ENCODE data around the gene LFNG. TPM values are rescaled to one million over a fixed set of nuclear protein-coding genes. Genes with fewer than 3 reads are reported as not detected.

The LFNG gene
- total RNA-seq, 1 experiment from 2014 or later = 2.4 TPM

DNA sequence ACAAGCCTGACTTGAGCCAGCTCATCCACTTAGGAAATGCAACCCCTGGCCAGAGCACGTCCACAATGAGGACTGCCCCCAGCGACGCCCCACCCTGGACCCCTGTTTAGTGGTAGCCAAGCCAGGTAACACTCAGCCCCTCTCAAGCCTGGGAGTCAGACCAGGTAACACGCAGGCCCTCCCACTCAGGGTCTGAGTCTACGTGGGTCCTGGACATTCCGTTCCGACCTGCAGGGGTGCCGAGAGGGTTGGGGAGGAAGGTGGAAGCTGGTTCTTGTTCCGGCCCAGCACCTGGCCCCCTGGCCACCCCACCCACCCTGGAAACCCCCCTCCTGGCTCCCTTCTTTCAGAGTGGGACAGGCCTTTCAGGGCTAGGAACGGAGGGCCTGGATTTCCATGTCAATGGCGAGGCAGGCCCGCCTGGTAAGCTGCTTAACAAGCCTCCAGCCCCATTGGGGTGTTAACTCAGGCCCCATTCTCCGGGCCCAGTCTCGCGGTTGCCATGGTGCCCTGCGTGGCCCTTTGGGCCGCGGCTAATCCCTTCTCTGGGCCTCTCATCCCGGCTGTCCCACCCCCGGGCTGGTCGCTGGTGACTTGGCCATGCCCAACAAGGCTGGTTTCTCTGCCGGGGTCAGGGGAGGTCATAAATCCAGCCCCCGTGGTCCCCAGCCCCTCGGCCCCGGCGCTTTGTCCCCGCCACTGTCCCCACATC, 19.7 kb upstream of the LFNG start:
- no peak for DNase-seq (ENCODE audit: unreplicated experiment)
- Mint-ChIP-seq H3K9me3 (ENCODE audit: unreplicated experiment) (no peaks in the 10 kb centered on the region), H3K36me3 (ENCODE audit: insufficient read depth, unreplicated experiment) (no peaks in the 10 kb centered on the region), H3K4me1 (ENCODE audit: insufficient read depth, unreplicated experiment) (no peaks in the 10 kb centered on the region), H3K27me3 (ENCODE audit: insufficient read depth, unreplicated experiment) (no peaks in the 10 kb centered on the region), H3K27ac (ENCODE audit: low read depth, unreplicated experiment) (no peak overlapping the region), H3K4me3 (ENCODE audit: unreplicated experiment) (no peak overlapping the region)
- no TSS peak for BruUV-seq (replicated peaks)
- CTCF ChIA-PET = interaction anchor here (1.1 kb wide), 1 partner anchor 46 kb away, joined by 3 read pairs; no protein-coding TSS in a partner anchor
- POLR2A ChIA-PET = no interaction called here
- intact Hi-C loops (cut with micrococcal nuclease) = no loop called here
- TF ChIP-seq, protein P1, sequence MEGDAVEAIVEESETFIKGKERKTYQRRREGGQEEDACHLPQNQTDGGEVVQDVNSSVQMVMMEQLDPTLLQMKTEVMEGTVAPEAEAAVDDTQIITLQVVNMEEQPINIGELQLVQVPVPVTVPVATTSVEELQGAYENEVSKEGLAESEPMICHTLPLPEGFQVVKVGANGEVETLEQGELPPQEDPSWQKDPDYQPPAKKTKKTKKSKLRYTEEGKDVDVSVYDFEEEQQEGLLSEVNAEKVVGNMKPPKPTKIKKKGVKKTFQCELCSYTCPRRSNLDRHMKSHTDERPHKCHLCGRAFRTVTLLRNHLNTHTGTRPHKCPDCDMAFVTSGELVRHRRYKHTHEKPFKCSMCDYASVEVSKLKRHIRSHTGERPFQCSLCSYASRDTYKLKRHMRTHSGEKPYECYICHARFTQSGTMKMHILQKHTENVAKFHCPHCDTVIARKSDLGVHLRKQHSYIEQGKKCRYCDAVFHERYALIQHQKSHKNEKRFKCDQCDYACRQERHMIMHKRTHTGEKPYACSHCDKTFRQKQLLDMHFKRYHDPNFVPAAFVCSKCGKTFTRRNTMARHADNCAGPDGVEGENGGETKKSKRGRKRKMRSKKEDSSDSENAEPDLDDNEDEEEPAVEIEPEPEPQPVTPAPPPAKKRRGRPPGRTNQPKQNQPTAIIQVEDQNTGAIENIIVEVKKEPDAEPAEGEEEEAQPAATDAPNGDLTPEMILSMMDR (IDR thresholded peaks at IDR 0.05; ENCODE audit: unreplicated experiment) = no peak

DNA sequence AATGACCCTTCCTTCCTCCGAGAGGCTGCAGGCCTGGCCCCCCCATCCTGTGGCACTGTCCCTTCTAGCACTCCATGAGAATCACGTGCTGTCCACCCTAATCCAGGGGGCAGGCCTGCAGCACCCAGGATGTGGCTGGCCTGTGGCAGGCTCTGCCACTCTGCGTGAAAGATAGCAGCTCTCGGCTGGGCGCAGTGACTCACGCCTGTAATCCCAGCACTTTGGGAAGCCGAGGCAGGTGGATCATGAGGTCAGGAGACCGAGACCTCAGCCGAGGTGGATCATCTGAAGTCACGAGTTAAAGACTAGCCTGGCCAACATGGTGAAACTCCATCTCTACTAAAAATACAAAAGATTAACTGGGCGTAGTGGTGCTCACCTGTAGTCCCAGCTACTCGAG, 18.9 kb upstream of the LFNG start:
- H3K36me3 Mint-ChIP-seq (ENCODE audit: insufficient read depth, unreplicated experiment) = no peaks in the 10 kb centered on the region
- no peaks in the 10 kb centered on the region for H3K9me3 Mint-ChIP-seq (ENCODE audit: unreplicated experiment)
- intact Hi-C loops (cut with micrococcal nuclease) = no loop called here
- no peak for DNase-seq (ENCODE audit: unreplicated experiment)
- H3K27me3 Mint-ChIP-seq (ENCODE audit: insufficient read depth, unreplicated experiment) = no peaks in the 10 kb centered on the region
- TF ChIP-seq, protein P1 (IDR thresholded peaks at IDR 0.05; ENCODE audit: unreplicated experiment) = no peak
- CTCF ChIA-PET = interaction anchor here (0.6 kb wide), 1 partner anchor 891 kb away, joined by 3 read pairs; no protein-coding TSS in a partner anchor
- no peak overlapping the region for H3K27ac Mint-ChIP-seq (ENCODE audit: low read depth, unreplicated experiment)
- no TSS peak for BruUV-seq (replicated peaks)
- no peaks in the 10 kb centered on the region for H3K4me1 Mint-ChIP-seq (ENCODE audit: insufficient read depth, unreplicated experiment)
- no peak overlapping the region for H3K4me3 Mint-ChIP-seq (ENCODE audit: unreplicated experiment)
- POLR2A ChIA-PET = no interaction called here

DNA sequence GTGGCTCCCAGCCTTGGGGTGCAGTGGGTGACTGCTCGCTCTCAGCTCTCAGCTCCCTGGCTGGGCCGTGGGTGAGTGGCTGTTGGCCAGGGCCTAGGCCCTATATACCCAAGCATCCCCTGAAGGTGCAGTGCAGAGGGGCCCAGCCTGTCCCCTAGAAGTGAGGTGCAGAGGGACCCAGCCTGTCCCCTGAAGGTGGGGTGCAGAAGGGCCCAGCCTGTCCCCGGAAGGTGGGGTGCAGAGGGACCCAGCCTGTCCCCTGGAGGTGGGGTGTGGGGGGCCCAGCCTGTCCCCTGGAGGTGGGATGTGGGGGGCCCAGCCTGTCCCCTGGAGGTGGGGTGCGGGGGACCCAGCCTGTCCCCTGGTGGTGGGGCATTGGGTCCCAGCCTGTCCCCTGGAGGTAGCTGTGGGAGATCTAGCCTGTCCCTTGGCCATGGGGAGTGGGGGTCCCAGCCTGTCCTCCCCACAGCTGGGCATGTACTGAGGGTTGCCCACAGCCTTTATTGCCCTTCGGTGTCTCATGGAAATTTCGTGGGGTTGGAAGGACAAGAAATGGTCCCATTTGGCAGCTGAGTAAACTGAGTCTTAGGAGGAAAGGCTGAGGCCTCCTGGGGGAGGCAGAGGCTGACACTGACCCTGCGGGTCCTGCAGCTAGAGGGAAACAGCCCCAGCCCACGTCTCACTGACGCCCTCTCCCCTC, 17.5 kb upstream of the LFNG start:
- H3K4me3 Mint-ChIP-seq (ENCODE audit: unreplicated experiment) = no peak overlapping the region
- ChIA-PET POLR2A (interaction anchor here (0.7 kb wide), 2 partner anchors 21 to 1581 kb away, joined by 3 read pairs; no protein-coding TSS in a partner anchor), CTCF (no interaction called here)
- H3K27me3 Mint-ChIP-seq (ENCODE audit: insufficient read depth, unreplicated experiment) = no peaks in the 10 kb centered on the region
- TF ChIP-seq, protein P1 (IDR thresholded peaks at IDR 0.05; ENCODE audit: unreplicated experiment) = no peak
- no peaks in the 10 kb centered on the region for H3K36me3 Mint-ChIP-seq (ENCODE audit: insufficient read depth, unreplicated experiment)
- no peaks in the 10 kb centered on the region for H3K9me3 Mint-ChIP-seq (ENCODE audit: unreplicated experiment)
- H3K27ac Mint-ChIP-seq (ENCODE audit: low read depth, unreplicated experiment) = no peak overlapping the region
- intact Hi-C loops (cut with micrococcal nuclease) = no loop called here
- H3K4me1 Mint-ChIP-seq (ENCODE audit: insufficient read depth, unreplicated experiment) = no peaks in the 10 kb centered on the region
- DNase-seq (ENCODE audit: unreplicated experiment) = no peak
- no TSS peak for BruUV-seq (replicated peaks)

DNA sequence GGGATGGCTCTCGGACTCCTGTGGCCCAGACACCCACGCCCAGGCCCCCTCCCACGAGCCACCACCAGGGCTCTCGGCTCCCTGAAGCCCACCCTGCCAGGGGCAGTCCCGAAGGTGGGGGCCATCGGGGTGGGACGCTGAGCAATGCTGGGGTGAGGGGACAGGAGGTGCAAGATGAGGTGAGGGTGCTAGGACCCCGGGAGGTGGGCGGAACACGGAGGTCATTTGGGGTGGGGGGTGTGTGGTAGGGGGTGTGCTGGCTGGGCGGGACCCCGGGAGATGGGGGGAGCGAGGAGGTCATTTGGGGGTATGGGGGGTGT, 17.0 kb upstream of the LFNG start:
- TF ChIP-seq, protein P1 (IDR thresholded peaks at IDR 0.05; ENCODE audit: unreplicated experiment) = no peak
- Mint-ChIP-seq H3K4me3 (ENCODE audit: unreplicated experiment) (no peak overlapping the region), H3K4me1 (ENCODE audit: insufficient read depth, unreplicated experiment) (no peaks in the 10 kb centered on the region), H3K27me3 (ENCODE audit: insufficient read depth, unreplicated experiment) (no peaks in the 10 kb centered on the region), H3K36me3 (ENCODE audit: insufficient read depth, unreplicated experiment) (no peaks in the 10 kb centered on the region), H3K9me3 (ENCODE audit: unreplicated experiment) (no peaks in the 10 kb centered on the region), H3K27ac (ENCODE audit: low read depth, unreplicated experiment) (no peak overlapping the region)
- intact Hi-C loops (cut with micrococcal nuclease) = no loop called here
- CTCF ChIA-PET = no interaction called here
- POLR2A ChIA-PET = interaction anchor here (0.5 to 0.7 kb wide), 2 partner anchors 15 to 21 kb away, joined by 3 read pairs; no protein-coding TSS in a partner anchor
- no peak for DNase-seq (ENCODE audit: unreplicated experiment)
- no TSS peak for BruUV-seq (replicated peaks)

All from MCF 10A (cell line).